HEK293T (cell line): Measurements from ENCODE around the gene YES1.

ENCODE experiments used
- ARNT ChIP-seq: fragments of 450-650 bp; IDR thresholded peaks from 2 replicates; pipeline ENCODE4 v1.6.1; 2017; ENCODE audit warnings: mild to moderate bottlenecking
- ELF4 ChIP-seq: fragments of 450-650 bp; IDR thresholded peaks from 2 replicates; pipeline ENCODE4 v1.6.1; 2017; ENCODE audit warnings: antibody characterized with exemption
- FOXA1 ChIP-seq: fragments of 450-650 bp; IDR thresholded peaks from 2 replicates; pipeline ENCODE4 v1.6.1; 2016; ENCODE audit warnings: mild to moderate bottlenecking
- FOXK2 ChIP-seq: fragments of 450-650 bp; IDR thresholded peaks from 2 replicates; pipeline ENCODE4 v1.6.1; 2016; ENCODE audit warnings: mild to moderate bottlenecking
- FOXM1 ChIP-seq: fragments of 450-650 bp; IDR thresholded peaks from 2 replicates; pipeline ENCODE4 v1.6.1; 2017; ENCODE audit warnings: mild to moderate bottlenecking, borderline replicate concordance
- NFRKB ChIP-seq: fragments of 450-650 bp; IDR thresholded peaks from 2 replicates; pipeline ENCODE4 v1.6.1; 2016; ENCODE audit warnings: mild to moderate bottlenecking, moderate library complexity
- SP1 ChIP-seq: fragments of 450-650 bp; IDR thresholded peaks from 2 replicates; pipeline ENCODE4 v1.6.1; 2017
- SUZ12 ChIP-seq: fragments of 450-650 bp; IDR thresholded peaks from 2 replicates; pipeline ENCODE4 v1.6.1; 2016; ENCODE audit warnings: mild to moderate bottlenecking
- TARDBP ChIP-seq: fragments of 450-650 bp; IDR thresholded peaks from 2 replicates; pipeline ENCODE4 v1.6.1; 2016
- TF ChIP-seq, protein P1 (sequence below): fragments of 450-650 bp; IDR thresholded peaks from 2 replicates; pipeline ENCODE4 v1.6.1; 2016

DNA sequence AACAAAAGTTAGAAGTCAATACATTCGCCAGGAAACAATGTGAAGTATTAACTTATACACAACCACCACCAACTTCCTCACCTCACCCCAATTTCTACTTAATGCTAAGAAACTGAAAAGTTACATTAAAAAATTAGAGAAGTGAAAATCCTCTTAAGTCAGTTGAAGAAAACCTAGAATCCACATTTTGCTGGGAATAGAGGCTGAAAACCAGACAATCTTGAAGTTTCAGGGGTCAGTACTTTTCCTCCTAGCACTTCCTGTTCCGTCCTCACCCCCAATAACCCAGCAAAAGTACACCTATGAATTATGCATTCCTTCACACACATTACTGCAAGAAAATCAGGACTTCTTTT lies 6.3 kb downstream of the YES1 start:
- TF ChIP-seq ARNT (no peak), FOXA1 (no peak), NFRKB (no peak), TARDBP (no peak), ELF4 (no peak), SUZ12 (no peak), FOXM1 (no peak), SP1 (no peak), FOXK2 (no peak)
- TF ChIP-seq, protein P1, sequence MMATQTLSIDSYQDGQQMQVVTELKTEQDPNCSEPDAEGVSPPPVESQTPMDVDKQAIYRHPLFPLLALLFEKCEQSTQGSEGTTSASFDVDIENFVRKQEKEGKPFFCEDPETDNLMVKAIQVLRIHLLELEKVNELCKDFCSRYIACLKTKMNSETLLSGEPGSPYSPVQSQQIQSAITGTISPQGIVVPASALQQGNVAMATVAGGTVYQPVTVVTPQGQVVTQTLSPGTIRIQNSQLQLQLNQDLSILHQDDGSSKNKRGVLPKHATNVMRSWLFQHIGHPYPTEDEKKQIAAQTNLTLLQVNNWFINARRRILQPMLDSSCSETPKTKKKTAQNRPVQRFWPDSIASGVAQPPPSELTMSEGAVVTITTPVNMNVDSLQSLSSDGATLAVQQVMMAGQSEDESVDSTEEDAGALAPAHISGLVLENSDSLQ, result no peak
